GM21737 (cell line): ENCODE measurements around the gene CYB561A3.

Experiments
- ATAC-seq: cut with Tn5 transposase; IDR thresholded peaks from one replicate; pipeline ENCODE4 v1.9.1; 2021; ENCODE audit warnings: mild to moderate bottlenecking, moderate library complexity; ENCODE audit not compliant: unreplicated experiment

The CYB561A3 gene

GRCh38 chr11:61369372-61370348 lies 8.0 kb upstream of the CYB561A3 start:
- no peak for ATAC-seq

- no peak for ATAC-seq
Measured at GRCh38 chr11:61368646-61369045, 7.0 kb upstream of the CYB561A3 start.

GRCh38 chr11:61367406-61367805 lies 5.7 kb upstream of the CYB561A3 start:
- no peak for ATAC-seq

GRCh38 chr11:61364012-61364675 lies 2.5 kb upstream of the CYB561A3 start:
- ATAC-seq = no peak

- peak; percentile 6 for ATAC-seq
Measured at GRCh38 chr11:61362542-61362875, 827 bp upstream of the CYB561A3 start.

- no peak for ATAC-seq
Measured at GRCh38 chr11:61361237-61361740, 393 bp downstream of the CYB561A3 start.

- ATAC-seq = no peak
Measured at GRCh38 chr11:61359516-61359915, 2.2 kb downstream of the CYB561A3 start.

- no peak for ATAC-seq
Measured at GRCh38 chr11:61358566-61358965, 3.1 kb downstream of the CYB561A3 start.

GRCh38 chr11:61357894-61358239 lies 3.8 kb downstream of the CYB561A3 start:
- ATAC-seq = no peak

- ATAC-seq = peak; percentile 45
Measured at GRCh38 chr11:61357233-61357893, 4.3 kb downstream of the CYB561A3 start.

- no peak for ATAC-seq
Measured at GRCh38 chr11:61356706-61357105, 5.0 kb downstream of the CYB561A3 start.

GRCh38 chr11:61354208-61354607 lies 7.5 kb downstream of the CYB561A3 start:
- no peak for ATAC-seq

GRCh38 chr11:61353131-61354067 lies 8.3 kb downstream of the CYB561A3 start:
- ATAC-seq = no peak

GRCh38 chr11:61352038-61352437 lies 9.6 kb downstream of the CYB561A3 start:
- no peak for ATAC-seq

- no peak for ATAC-seq
Measured at GRCh38 chr11:61350803-61351202, 10.9 kb downstream of the CYB561A3 start.

- ATAC-seq = no peak
Measured at GRCh38 chr11:61350336-61350735, 11.3 kb downstream of the CYB561A3 start.

- no peak for ATAC-seq
Measured at GRCh38 chr11:61349916-61350315, 11.8 kb downstream of the CYB561A3 start.

- ATAC-seq = no peak
Measured at GRCh38 chr11:61349189-61349751, 12.4 kb downstream of the CYB561A3 start.

GRCh38 chr11:61347916-61348461 lies 13.7 kb downstream of the CYB561A3 start:
- no peak for ATAC-seq
